ENCODE results near the gene CHD2. TPM values are rescaled to one million over a fixed set of nuclear protein-coding genes. Genes with fewer than 3 reads are reported as not detected.

The CHD2 gene
- total RNA-seq, 4 donors from 2014 or later: 149 to 299 (median 213) TPM

DNA sequence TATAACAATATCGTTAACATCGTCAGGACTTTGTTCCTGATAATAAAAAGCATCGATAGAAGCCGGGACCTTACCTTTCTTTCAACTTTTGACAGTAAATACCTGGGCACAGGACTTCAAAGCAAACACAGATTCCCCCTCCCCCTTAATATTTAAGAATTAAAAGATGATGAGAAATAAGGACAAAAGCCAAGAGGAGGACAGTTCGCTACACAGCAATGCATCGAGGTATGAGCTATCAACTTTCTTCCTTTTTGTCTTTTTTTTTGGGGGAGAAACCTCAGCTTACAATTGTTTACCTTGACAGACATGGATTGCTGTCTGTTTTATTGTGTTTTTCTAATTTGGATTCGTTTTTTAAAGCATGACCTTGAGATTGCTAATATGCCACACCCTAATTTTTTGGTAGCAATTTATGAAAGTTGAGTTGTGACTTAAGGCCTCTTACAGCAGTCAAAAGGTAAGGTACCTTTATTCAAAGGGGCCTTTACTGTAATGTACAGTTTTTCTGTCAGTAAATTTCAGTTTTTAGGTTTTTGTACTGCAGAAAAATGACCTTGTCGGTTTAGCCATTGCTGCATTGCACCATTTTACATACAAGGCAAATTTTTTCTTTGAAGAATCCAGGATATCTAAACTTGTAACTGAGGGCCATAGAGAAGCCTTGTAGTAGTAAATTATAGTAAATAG, 1.1 kb downstream of the CHD2 start:
- WGBS, 2 donors: 0% methylated on average over 8 of the region's 8 CpGs
- Histone ChIP-seq H3K4me3 (replicated peaks in 1 of 3) (peak overlapping the region; percentile 24 to 43 (median 41)), H3K27me3 (no peaks in the 10 kb centered on the region), H3K27ac (peak overlapping the region; percentile 98 to 100 (median 98)), H3K36me3 (no peaks in the 10 kb centered on the region), H3K9me3 (no peaks in the 10 kb centered on the region), H3K4me1 (peaks cover 17 to 27% of the 10 kb centered on the region in 2 donors)
- intact Hi-C loops (cut with DNase I): no loop called here
- TF ChIP-seq, protein P1, sequence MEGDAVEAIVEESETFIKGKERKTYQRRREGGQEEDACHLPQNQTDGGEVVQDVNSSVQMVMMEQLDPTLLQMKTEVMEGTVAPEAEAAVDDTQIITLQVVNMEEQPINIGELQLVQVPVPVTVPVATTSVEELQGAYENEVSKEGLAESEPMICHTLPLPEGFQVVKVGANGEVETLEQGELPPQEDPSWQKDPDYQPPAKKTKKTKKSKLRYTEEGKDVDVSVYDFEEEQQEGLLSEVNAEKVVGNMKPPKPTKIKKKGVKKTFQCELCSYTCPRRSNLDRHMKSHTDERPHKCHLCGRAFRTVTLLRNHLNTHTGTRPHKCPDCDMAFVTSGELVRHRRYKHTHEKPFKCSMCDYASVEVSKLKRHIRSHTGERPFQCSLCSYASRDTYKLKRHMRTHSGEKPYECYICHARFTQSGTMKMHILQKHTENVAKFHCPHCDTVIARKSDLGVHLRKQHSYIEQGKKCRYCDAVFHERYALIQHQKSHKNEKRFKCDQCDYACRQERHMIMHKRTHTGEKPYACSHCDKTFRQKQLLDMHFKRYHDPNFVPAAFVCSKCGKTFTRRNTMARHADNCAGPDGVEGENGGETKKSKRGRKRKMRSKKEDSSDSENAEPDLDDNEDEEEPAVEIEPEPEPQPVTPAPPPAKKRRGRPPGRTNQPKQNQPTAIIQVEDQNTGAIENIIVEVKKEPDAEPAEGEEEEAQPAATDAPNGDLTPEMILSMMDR (IDR thresholded peaks at IDR 0.05): no peak
- no peak for TF ChIP-seq POLR2A (IDR thresholded peaks at IDR 0.05)
- DNase-seq: no peak

DNA sequence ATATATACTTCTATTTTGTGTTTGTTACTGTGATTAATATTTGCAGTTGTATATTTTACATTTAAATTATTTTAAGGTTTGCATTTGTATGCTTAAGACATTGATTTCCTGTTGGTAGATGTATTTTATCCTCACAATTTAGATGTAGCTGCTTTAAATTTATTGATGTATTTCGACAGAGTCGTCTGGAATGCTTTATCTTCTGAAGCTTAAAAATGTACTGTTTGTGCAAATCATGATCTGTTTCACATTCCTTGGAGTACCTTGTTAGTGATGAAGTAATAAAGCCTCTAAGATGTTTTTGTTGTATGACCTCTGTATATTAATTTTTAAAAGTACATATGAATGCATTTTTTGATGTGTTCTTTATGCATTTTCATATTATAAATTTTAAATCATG, 1.9 kb downstream of the CHD2 start:
- H3K9me3 ChIP-seq: no peaks in the 10 kb centered on the region
- no peaks in the 10 kb centered on the region for H3K36me3 ChIP-seq
- TF ChIP-seq, protein P1 (IDR thresholded peaks at IDR 0.05): no peak
- TF ChIP-seq POLR2A (IDR thresholded peaks at IDR 0.05): no peak
- H3K27ac ChIP-seq: peak overlapping the region; percentile 98 to 100 (median 98)
- no peak for DNase-seq
- no peaks in the 10 kb centered on the region for H3K27me3 ChIP-seq
- 0% methylated on average over 2 of the region's 2 CpGs for whole genome bisulfite sequencing, 2 donors
- intact Hi-C loops (cut with DNase I): no loop called here
- peaks cover 23 to 27% of the 10 kb centered on the region in 2 donors for H3K4me1 ChIP-seq
- H3K4me3 ChIP-seq (replicated peaks in 1 of 3): peak overlapping the region; percentile 10 to 43 (median 41)

DNA sequence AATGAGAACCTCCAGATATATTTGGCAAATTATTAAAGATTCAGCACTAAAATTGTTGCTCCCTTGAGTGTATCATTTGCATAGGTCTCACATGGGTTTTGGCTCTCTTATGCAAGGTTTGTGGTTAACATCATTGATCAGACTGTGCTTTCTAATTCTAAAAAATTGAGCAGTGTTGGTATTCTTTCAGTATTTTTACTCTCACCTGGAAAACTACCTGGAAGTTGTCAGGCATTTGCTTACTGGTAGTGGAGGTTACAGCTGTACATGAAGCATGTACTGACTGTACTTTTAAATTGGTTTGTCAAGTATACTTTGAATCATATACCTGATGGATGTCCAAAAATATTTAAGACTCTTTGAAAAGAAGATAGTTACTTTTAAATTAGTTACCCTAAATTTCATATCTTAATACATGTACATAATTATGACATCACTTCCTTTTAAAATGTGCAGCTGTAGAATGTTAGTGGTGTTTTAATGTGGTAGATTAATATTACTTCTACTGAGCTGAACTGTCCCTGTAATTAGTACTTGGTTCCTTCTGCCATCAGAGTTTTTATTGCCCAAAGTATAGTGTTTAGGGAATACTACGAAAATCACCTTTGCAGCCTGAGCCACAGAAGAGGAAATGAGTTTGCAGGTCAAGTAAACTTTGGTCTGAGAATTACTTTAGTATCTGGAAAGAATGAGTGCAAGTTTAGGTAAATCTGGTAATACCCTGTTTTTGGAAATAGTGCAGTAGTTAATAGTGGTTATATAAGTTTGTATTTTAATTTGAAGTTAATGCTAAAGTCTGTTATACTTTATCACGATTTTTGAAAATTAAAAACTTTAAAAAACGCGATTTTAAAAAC, 2.8 kb downstream of the CHD2 start:
- 1 to 2% methylated on average over 4 of the region's 4 CpGs for WGBS, 2 donors
- intact Hi-C loops (cut with DNase I): no loop called here

DNA sequence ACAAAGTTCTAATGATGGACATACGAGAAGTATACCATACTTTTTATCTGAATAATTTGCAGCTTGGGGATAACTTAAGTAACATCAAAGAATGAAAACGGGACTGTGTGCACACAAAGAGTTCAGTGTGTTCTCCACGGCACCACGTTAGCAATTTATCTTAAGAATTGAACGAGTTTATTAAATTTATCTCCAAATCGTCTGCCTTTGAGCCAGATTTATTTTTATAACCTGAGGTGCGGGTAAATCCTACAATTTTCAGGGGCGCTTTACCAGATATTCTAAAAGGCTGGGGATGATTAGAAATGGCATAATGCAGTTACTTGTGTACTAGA, 3.5 kb downstream of the CHD2 start:
- no peak for DNase-seq
- WGBS, 2 donors: 2 to 4% methylated on average over 8 of the region's 8 CpGs
- H3K27ac ChIP-seq: peak overlapping the region; percentile 98 to 100 (median 98)
- intact Hi-C loops (cut with DNase I): no loop called here
- H3K4me3 ChIP-seq (replicated peaks in 1 of 3): peak overlapping the region in 2 of 3 donors; percentile 24 to 43
- no peaks in the 10 kb centered on the region for H3K36me3 ChIP-seq
- H3K4me1 ChIP-seq: peaks cover 39 to 41% of the 10 kb centered on the region in 2 donors
- no peaks in the 10 kb centered on the region for H3K9me3 ChIP-seq
- no peaks in the 10 kb centered on the region for H3K27me3 ChIP-seq
- TF ChIP-seq POLR2A (IDR thresholded peaks at IDR 0.05): no peak

More for the DNA sequence above, 2.8 kb downstream of the CHD2 start:
- Histone ChIP-seq H3K4me3 (replicated peaks in 1 of 3) (peak overlapping the region in 2 of 3 donors; percentile 41 to 43), H3K4me1 (peaks cover 33 to 36% of the 10 kb centered on the region in 2 donors), H3K36me3 (no peaks in the 10 kb centered on the region), H3K27ac (peak overlapping the region; percentile 98 to 100 (median 98)), H3K27me3 (no peaks in the 10 kb centered on the region), H3K9me3 (no peaks in the 10 kb centered on the region)
- no peak for DNase-seq
- TF ChIP-seq, protein P1 (IDR thresholded peaks at IDR 0.05): no peak
- TF ChIP-seq POLR2A (IDR thresholded peaks at IDR 0.05): no peak

DNA sequence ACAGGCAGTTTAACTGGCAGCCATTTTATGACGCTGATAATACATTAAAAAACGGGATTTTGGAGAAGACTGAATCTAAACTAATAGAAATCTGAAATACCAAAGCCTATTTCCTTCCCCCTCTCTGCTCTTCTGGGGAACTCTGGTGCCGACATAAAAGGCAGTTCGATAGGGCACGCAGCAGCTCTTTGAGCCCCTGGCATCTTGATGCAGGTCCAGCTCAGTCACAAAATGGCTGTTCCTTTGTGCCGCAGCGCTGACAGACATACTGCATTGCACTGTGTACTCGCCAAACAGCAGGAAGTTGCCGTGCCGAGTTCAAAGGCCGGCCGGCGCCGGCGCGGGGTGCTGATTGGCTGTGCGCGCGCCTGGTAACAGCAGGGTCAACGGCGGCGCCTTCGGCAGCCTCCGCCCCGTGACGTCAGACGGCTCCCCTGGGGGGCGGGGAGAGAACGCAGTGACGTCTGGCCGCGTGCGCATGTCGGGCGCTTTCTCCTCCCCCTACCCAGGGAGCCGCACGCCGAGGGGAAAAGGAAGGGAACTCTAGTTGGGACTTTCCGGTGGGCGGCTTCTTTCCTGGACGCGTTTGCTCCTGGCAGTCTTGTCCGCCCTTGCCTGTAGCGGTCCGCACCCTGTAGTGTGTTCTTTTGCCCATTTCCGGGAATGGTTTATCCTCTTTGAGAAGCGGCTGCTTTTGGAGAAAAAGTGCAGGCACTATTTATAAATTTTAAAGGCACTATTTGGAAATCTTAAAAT, 4.0 kb downstream of the CHD2 start:
- Histone ChIP-seq H3K27ac (peak overlapping the region; percentile 98 to 100 (median 98)), H3K27me3 (no peaks in the 10 kb centered on the region), H3K36me3 (no peaks in the 10 kb centered on the region), H3K4me1 (peaks cover 41 to 43% of the 10 kb centered on the region in 2 donors), H3K4me3 (replicated peaks in 1 of 3) (peak overlapping the region; percentile 15 to 43 (median 24)), H3K9me3 (no peaks in the 10 kb centered on the region)
- DNase-seq: peak; percentile 99
- peak; percentile 78 to 99 for TF ChIP-seq POLR2A (IDR thresholded peaks at IDR 0.05)
- TF ChIP-seq, protein P1 (IDR thresholded peaks at IDR 0.05): no peak
- intact Hi-C loops (cut with DNase I): no loop called here
- 0 to 1% methylated on average over 32 to 34 of the region's 47 CpGs for WGBS, 2 donors

Data from thyroid gland (tissue), 4 donors.